ENCODE measurements around the gene SHISA9.

Gene SHISA9

GRCh38 chr16:12951976-12952375 lies 50.6 kb downstream of the SHISA9 start:
- DNase-seq (ENCODE audit: low spot score) = no peak

- no peak for DNase-seq (ENCODE audit: low spot score)
These were observed 57.0 kb downstream of the SHISA9 start for GRCh38 chr16:12958366-12958765.

- no peak for DNase-seq (ENCODE audit: low spot score)
These were observed 57.7 kb downstream of the SHISA9 start for GRCh38 chr16:12959072-12959471.

- DNase-seq (ENCODE audit: low spot score) = no peak
These were observed 60.2 kb downstream of the SHISA9 start for GRCh38 chr16:12961626-12962025.

GRCh38 chr16:12964461-12964860 lies 63.1 kb downstream of the SHISA9 start:
- no peak for DNase-seq (ENCODE audit: low spot score)

- DNase-seq (ENCODE audit: low spot score) = no peak
These were observed 63.9 kb downstream of the SHISA9 start for GRCh38 chr16:12965274-12965804.

- DNase-seq (ENCODE audit: low spot score) = peak; percentile 83
These were observed 69.8 kb downstream of the SHISA9 start for GRCh38 chr16:12971241-12971640.

GRCh38 chr16:12972246-12972645 lies 70.8 kb downstream of the SHISA9 start:
- DNase-seq (ENCODE audit: low spot score) = no peak

GRCh38 chr16:12975766-12976165 lies 74.4 kb downstream of the SHISA9 start:
- no peak for DNase-seq (ENCODE audit: low spot score)

- peak; percentile 33 for DNase-seq (ENCODE audit: low spot score)
These were observed 75.1 kb downstream of the SHISA9 start for GRCh38 chr16:12976496-12976895.

- DNase-seq (ENCODE audit: low spot score) = no peak
These were observed 75.5 kb downstream of the SHISA9 start for GRCh38 chr16:12976936-12977335.

- DNase-seq (ENCODE audit: low spot score) = no peak
These were observed 84.1 kb downstream of the SHISA9 start for GRCh38 chr16:12985516-12985915.

GRCh38 chr16:12988071-12988470 lies 86.7 kb downstream of the SHISA9 start:
- no peak for DNase-seq (ENCODE audit: low spot score)

- no peak for DNase-seq (ENCODE audit: low spot score)
These were observed 90.7 kb downstream of the SHISA9 start for GRCh38 chr16:12992066-12992465.

GRCh38 chr16:12994402-12994801 lies 93.0 kb downstream of the SHISA9 start:
- no peak for DNase-seq (ENCODE audit: low spot score)

GRCh38 chr16:12995721-12996372 lies 94.4 kb downstream of the SHISA9 start:
- DNase-seq (ENCODE audit: low spot score) = no peak

GRCh38 chr16:12998361-12999085 lies 97.1 kb downstream of the SHISA9 start:
- DNase-seq (ENCODE audit: low spot score) = no peak

- DNase-seq (ENCODE audit: low spot score) = no peak
These were observed 98.0 kb downstream of the SHISA9 start for GRCh38 chr16:12999368-12999767.

GRCh38 chr16:13005721-13006247 lies 104.4 kb downstream of the SHISA9 start:
- no peak for DNase-seq (ENCODE audit: low spot score)

GRCh38 chr16:13012601-13013000 lies 111.2 kb downstream of the SHISA9 start:
- peak; percentile 25 for DNase-seq (ENCODE audit: low spot score)

GRCh38 chr16:13013043-13013442 lies 111.6 kb downstream of the SHISA9 start:
- DNase-seq (ENCODE audit: low spot score) = no peak

GRCh38 chr16:13014476-13014875 lies 113.1 kb downstream of the SHISA9 start:
- DNase-seq (ENCODE audit: low spot score) = peak; percentile 91

GRCh38 chr16:13018026-13018425 lies 116.6 kb downstream of the SHISA9 start:
- no peak for DNase-seq (ENCODE audit: low spot score)

Measured in SW480 (cell line).